ENCODE data around the gene EPS15.

DNA sequence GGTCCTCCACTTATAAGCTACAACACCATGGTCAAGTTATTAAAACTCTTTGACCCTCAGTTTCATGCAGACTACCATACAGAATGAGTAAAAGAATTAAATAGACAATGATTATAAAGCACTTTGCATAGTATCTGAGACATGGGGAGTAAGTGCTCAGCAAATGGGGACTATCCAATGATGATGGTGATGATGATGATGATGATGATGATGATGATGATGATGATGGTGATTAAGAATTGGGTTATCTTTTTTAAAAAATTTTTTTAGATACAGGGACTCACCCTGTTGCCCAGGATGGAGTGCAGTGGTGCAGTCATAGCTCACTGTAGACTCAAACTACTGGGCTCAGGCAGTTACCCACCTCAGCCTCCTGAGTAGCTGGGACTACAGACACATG, 8.1 kb upstream of the EPS15 start:
- no peak for TF ChIP-seq CTCF (conservative IDR thresholded peaks at IDR 0.05; ENCODE audit: low read depth in 2 of 2)
- TF ChIP-seq EZH2phosphoT487 (IDR thresholded peaks at IDR 0.05; ENCODE audit: unreplicated experiment): no peak
- TF ChIP-seq EZH2 (IDR thresholded peaks at IDR 0.05; ENCODE audit: low read depth, unreplicated experiment): no peak
- no peak for TF ChIP-seq POLR2AphosphoS5 (IDR thresholded peaks at IDR 0.05; ENCODE audit: low read depth)
- TF ChIP-seq, protein P1, sequence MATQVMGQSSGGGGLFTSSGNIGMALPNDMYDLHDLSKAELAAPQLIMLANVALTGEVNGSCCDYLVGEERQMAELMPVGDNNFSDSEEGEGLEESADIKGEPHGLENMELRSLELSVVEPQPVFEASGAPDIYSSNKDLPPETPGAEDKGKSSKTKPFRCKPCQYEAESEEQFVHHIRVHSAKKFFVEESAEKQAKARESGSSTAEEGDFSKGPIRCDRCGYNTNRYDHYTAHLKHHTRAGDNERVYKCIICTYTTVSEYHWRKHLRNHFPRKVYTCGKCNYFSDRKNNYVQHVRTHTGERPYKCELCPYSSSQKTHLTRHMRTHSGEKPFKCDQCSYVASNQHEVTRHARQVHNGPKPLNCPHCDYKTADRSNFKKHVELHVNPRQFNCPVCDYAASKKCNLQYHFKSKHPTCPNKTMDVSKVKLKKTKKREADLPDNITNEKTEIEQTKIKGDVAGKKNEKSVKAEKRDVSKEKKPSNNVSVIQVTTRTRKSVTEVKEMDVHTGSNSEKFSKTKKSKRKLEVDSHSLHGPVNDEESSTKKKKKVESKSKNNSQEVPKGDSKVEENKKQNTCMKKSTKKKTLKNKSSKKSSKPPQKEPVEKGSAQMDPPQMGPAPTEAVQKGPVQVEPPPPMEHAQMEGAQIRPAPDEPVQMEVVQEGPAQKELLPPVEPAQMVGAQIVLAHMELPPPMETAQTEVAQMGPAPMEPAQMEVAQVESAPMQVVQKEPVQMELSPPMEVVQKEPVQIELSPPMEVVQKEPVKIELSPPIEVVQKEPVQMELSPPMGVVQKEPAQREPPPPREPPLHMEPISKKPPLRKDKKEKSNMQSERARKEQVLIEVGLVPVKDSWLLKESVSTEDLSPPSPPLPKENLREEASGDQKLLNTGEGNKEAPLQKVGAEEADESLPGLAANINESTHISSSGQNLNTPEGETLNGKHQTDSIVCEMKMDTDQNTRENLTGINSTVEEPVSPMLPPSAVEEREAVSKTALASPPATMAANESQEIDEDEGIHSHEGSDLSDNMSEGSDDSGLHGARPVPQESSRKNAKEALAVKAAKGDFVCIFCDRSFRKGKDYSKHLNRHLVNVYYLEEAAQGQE (IDR thresholded peaks at IDR 0.05; ENCODE audit: unreplicated experiment): no peak
- no peak for TF ChIP-seq CREB1 (CRISPR knock-in tag; IDR thresholded peaks at IDR 0.05; ENCODE audit: low read depth)
- TF ChIP-seq JUNB (IDR thresholded peaks at IDR 0.05; ENCODE audit: unreplicated experiment): no peak
